HepG2 (cell line): Measurements from ENCODE around the gene KCTD15. TPM values are rescaled to one million over a fixed set of nuclear protein-coding genes. Genes with fewer than 3 reads are reported as not detected.

ENCODE experiments used
- ATF1 ChIP-seq: IDR thresholded peaks from 2 replicates; pipeline ENCODE4 v1.6.1; 2016; ENCODE audit warnings: mild to moderate bottlenecking, control low read depth
- ATRX ChIP-seq: sonication (generic); formaldehyde crosslinking; IDR thresholded peaks from 2 replicates; pipeline ENCODE4 v1.4.0; 2020; ENCODE audit warnings: missing genetic modification reagents, borderline replicate concordance
- MIER3 ChIP-seq: IDR thresholded peaks from 2 replicates; pipeline ENCODE4 v1.6.1; 2016; ENCODE audit warnings: missing compliant biosample characterization, borderline replicate concordance
- NFE2 ChIP-seq: sonication (generic); formaldehyde crosslinking; IDR thresholded peaks from 2 replicates; pipeline ENCODE4 v1.4.0; 2020; ENCODE audit warnings: missing genetic modification reagents
- NR2F1 ChIP-seq, 2 experiments: fragments of 450-650 bp in 1 of 2; formaldehyde crosslinking in 1 of 2; IDR thresholded peaks; 2 replicates each; pipeline versions ENCODE4 v1.5.0 to v1.6.1; 2016 to 2020; ENCODE audit warnings: mild to moderate bottlenecking in 1 of 2, missing compliant biosample characterization in 1 of 2, missing genetic modification reagents in 1 of 2, moderate library complexity in 1 of 2
- NR2F6 ChIP-seq, 2 experiments: IDR thresholded peaks; 2 replicates each; pipeline ENCODE4 v1.6.1; 2016; ENCODE audit warnings: antibody characterized with exemption in 1 of 2, mild to moderate bottlenecking in 1 of 2
- PPARG ChIP-seq: conservative IDR thresholded peaks from 2 replicates; pipeline ENCODE4 v1.6.1; 2016; ENCODE audit warnings: missing biosample characterization, missing genetic modification reagents
- RARG ChIP-seq: sonication (generic); formaldehyde crosslinking; IDR thresholded peaks from 2 replicates; pipeline ENCODE4 v1.4.0; 2020; ENCODE audit warnings: low read depth, mild to moderate bottlenecking, missing genetic modification reagents
- SOX6 ChIP-seq, 2 experiments: fragments of 450-650 bp in 1 of 2; sonication (generic) in 1 of 2; formaldehyde crosslinking in 1 of 2; IDR thresholded peaks; 2 replicates each; pipeline versions ENCODE4 v1.4.0 to v1.6.1; 2017 to 2020; ENCODE audit warnings: antibody characterized with exemption in 1 of 2, mild to moderate bottlenecking in 1 of 2, missing genetic modification reagents in 1 of 2
- SP5 ChIP-seq: IDR thresholded peaks from 2 replicates; pipeline ENCODE4 v1.6.1; 2016; ENCODE audit warnings: low read depth, borderline replicate concordance
- TGIF2 ChIP-seq: IDR thresholded peaks from 2 replicates; pipeline ENCODE4 v1.6.1; 2016; ENCODE audit warnings: control low read depth, missing compliant biosample characterization
- ZBTB1 ChIP-seq: sonication (generic); formaldehyde crosslinking; IDR thresholded peaks from 2 replicates; pipeline ENCODE4 v1.4.0; 2020; ENCODE audit warnings: missing genetic modification reagents, borderline replicate concordance
- ZFP41 ChIP-seq: sonication (generic); formaldehyde crosslinking; IDR thresholded peaks from 2 replicates; pipeline ENCODE4 v1.4.0; 2020; ENCODE audit warnings: mild to moderate bottlenecking, missing genetic modification reagents, borderline replicate concordance
- ZNF10 ChIP-seq: sonication (generic); formaldehyde crosslinking; IDR thresholded peaks from 2 replicates; pipeline ENCODE4 v1.4.0; 2020; ENCODE audit warnings: mild to moderate bottlenecking, low read depth, missing genetic modification reagents, borderline replicate concordance
- ZNF124 ChIP-seq: sonication (generic); formaldehyde crosslinking; IDR thresholded peaks from 2 replicates; pipeline ENCODE4 v1.4.0; 2020; ENCODE audit warnings: missing genetic modification reagents
- ZNF274 ChIP-seq: sonication (generic); formaldehyde crosslinking; IDR thresholded peaks from 2 replicates; pipeline ENCODE4 v1.5.1; 2020; ENCODE audit warnings: mild to moderate bottlenecking, missing genetic modification reagents
- ZNF354B ChIP-seq: sonication (generic); formaldehyde crosslinking; IDR thresholded peaks from 2 replicates; pipeline ENCODE4 v1.8.0; 2022; ENCODE audit warnings: mild to moderate bottlenecking, missing genetic modification reagents
- ZNF567 ChIP-seq: sonication (generic); formaldehyde crosslinking; IDR thresholded peaks from 2 replicates; pipeline ENCODE4 v1.8.1; 2023; ENCODE audit warnings: mild to moderate bottlenecking, missing genetic modification reagents, borderline replicate concordance
- ZNF749 ChIP-seq: sonication (generic); formaldehyde crosslinking; IDR thresholded peaks from 2 replicates; pipeline ENCODE4 v1.8.0; 2022; ENCODE audit warnings: mild to moderate bottlenecking, missing genetic modification reagents, moderate library complexity, borderline replicate concordance
- ZNF83 ChIP-seq: sonication (generic); formaldehyde crosslinking; IDR thresholded peaks from 2 replicates; pipeline ENCODE4 v1.4.0; 2020; ENCODE audit warnings: missing genetic modification reagents, mild to moderate bottlenecking, borderline replicate concordance
- ZNF850 ChIP-seq: sonication (generic); formaldehyde crosslinking; conservative IDR thresholded peaks from 2 replicates; pipeline ENCODE4 v1.9.0; 2021; ENCODE audit warnings: mild to moderate bottlenecking, missing genetic modification reagents
- polyA plus RNA-seq, 8 experiments: library from polyadenylated mRNA; depleted of rRNA in 3 of 8; stranded (reverse) in 7 of 8; unstranded in 1 of 8; fragments of >200 nt; fragmentation: Illumina TruSeq in 4 of 8; extraction: Trizol in 4 of 8; gene quantifications; 2 replicates each; pipeline versions ENCODE4 v1.2.1 to v1.2.3, GENCODE V29; 2011 to 2016; ENCODE audit warnings: low read depth in 4 of 8, missing spikeins in 1 of 8, mixed read lengths in 1 of 8; ENCODE audit not compliant: insufficient read depth in 1 of 8
- total RNA-seq, 5 experiments: library from RNA; depleted of rRNA; stranded (reverse); fragments of >200 nt; fragmentation: Illumina TruSeq; extraction: Trizol; gene quantifications; 2 replicates each; pipeline ENCODE4 v1.2.3, GENCODE V29; 2016; ENCODE audit warnings: low read depth in 1 of 5
- TF ChIP-seq, protein P1 (sequence below): IDR thresholded peaks from 2 replicates; pipeline ENCODE4 v1.6.1; 2012; ENCODE audit warnings: low read length, improper control_type of control experiment
- TF ChIP-seq, protein P2 (sequence below): fragments of 450-650 bp; IDR thresholded peaks from 2 replicates; pipeline ENCODE4 v1.6.1; 2017
- TF ChIP-seq, protein P3 (sequence below): sonication (generic); formaldehyde crosslinking; conservative IDR thresholded peaks from 2 replicates; pipeline ENCODE4 v1.4.0; 2020; ENCODE audit warnings: missing genetic modification reagents

The KCTD15 gene
- total and polyA plus RNA-seq, 2 of the 13 experiments (the other 11 are each of a cell fraction or from before 2014, with no cell fraction given): 13.2 to 16.7 TPM

DNA sequence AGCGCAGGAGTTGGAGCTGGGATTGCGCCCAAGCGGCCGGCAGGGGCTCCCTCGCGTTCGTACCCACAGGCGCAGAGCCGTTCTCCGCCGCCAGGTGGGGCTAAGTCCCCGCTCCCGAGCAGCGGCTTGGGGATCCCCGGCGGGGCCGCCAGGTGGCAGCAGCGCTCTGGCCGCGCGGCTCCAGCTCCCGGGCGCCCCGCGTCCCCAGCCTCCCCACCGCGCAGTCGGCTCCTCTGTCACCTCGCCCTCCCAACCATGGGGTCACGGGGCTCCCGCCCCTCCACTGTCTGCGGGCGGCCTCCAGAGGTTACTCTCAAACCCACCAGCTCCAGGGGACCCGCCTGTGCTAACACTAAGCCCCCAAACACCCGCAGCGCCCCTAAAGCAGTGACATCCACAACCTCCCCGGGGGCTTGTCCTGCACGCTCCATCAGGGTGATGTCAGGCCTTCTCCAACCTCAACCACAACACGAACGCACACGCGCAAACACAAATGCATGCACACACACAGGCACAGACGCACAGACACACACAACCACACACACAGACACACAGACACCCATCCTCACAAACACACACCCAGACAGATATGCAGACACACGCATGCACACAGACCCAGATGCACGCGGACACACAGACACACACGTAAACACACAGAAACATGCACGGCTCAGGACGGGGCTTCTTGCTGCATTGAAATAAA is 18.4 kb upstream of the KCTD15 start (continued):
- TF ChIP-seq ZNF567: no peak
- TF ChIP-seq NR2F6 (IDR thresholded peaks at IDR 0.05): no peak
- TF ChIP-seq NR2F6 (CRISPR knock-in tag; IDR thresholded peaks at IDR 0.05): no peak
- TF ChIP-seq, protein P1, sequence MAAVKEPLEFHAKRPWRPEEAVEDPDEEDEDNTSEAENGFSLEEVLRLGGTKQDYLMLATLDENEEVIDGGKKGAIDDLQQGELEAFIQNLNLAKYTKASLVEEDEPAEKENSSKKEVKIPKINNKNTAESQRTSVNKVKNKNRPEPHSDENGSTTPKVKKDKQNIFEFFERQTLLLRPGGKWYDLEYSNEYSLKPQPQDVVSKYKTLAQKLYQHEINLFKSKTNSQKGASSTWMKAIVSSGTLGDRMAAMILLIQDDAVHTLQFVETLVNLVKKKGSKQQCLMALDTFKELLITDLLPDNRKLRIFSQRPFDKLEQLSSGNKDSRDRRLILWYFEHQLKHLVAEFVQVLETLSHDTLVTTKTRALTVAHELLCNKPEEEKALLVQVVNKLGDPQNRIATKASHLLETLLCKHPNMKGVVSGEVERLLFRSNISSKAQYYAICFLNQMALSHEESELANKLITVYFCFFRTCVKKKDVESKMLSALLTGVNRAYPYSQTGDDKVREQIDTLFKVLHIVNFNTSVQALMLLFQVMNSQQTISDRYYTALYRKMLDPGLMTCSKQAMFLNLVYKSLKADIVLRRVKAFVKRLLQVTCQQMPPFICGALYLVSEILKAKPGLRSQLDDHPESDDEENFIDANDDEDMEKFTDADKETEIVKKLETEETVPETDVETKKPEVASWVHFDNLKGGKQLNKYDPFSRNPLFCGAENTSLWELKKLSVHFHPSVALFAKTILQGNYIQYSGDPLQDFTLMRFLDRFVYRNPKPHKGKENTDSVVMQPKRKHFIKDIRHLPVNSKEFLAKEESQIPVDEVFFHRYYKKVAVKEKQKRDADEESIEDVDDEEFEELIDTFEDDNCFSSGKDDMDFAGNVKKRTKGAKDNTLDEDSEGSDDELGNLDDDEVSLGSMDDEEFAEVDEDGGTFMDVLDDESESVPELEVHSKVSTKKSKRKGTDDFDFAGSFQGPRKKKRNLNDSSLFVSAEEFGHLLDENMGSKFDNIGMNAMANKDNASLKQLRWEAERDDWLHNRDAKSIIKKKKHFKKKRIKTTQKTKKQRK: no peak
- TF ChIP-seq ZNF274 (CRISPR knock-in tag): no peak
- TF ChIP-seq ATF1 (CRISPR knock-in tag): no peak
- TF ChIP-seq SP5 (CRISPR knock-in tag): no peak
- TF ChIP-seq SOX6 (IDR thresholded peaks at IDR 0.05): no peak
- peak; percentile 48 for TF ChIP-seq SOX6 (CRISPR knock-in tag; IDR thresholded peaks at IDR 0.05)
- TF ChIP-seq ZNF850 (CRISPR knock-in tag): no peak
- TF ChIP-seq RARG (CRISPR knock-in tag): no peak
- TF ChIP-seq ZNF10 (CRISPR knock-in tag): no peak
- no peak for TF ChIP-seq NFE2
- TF ChIP-seq ZNF124: peak; percentile 54; the same call in 1 of the 2 replicates
- no peak for TF ChIP-seq NR2F1 (CRISPR knock-in tag; IDR thresholded peaks at IDR 0.05)
- TF ChIP-seq ZNF354B (CRISPR knock-in tag): no peak
- no peak for TF ChIP-seq ZNF83 (CRISPR knock-in tag)
- TF ChIP-seq ZNF749 (CRISPR knock-in tag): no peak
- no peak for TF ChIP-seq ATRX (CRISPR knock-in tag)
- no peak for TF ChIP-seq ZBTB1 (CRISPR knock-in tag)
- no peak for TF ChIP-seq ZFP41 (CRISPR knock-in tag)
- TF ChIP-seq, protein P2, sequence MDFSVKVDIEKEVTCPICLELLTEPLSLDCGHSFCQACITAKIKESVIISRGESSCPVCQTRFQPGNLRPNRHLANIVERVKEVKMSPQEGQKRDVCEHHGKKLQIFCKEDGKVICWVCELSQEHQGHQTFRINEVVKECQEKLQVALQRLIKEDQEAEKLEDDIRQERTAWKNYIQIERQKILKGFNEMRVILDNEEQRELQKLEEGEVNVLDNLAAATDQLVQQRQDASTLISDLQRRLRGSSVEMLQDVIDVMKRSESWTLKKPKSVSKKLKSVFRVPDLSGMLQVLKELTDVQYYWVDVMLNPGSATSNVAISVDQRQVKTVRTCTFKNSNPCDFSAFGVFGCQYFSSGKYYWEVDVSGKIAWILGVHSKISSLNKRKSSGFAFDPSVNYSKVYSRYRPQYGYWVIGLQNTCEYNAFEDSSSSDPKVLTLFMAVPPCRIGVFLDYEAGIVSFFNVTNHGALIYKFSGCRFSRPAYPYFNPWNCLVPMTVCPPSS: no peak
- 0 out of 2 replicates have a peak, but pooled peaks have one; percentile 37 for TF ChIP-seq PPARG (CRISPR knock-in tag)
- no peak for TF ChIP-seq TGIF2 (CRISPR knock-in tag)
- TF ChIP-seq MIER3: 0 out of 2 replicates have a peak, but pooled peaks have one; percentile 19
- TF ChIP-seq, protein P3, sequence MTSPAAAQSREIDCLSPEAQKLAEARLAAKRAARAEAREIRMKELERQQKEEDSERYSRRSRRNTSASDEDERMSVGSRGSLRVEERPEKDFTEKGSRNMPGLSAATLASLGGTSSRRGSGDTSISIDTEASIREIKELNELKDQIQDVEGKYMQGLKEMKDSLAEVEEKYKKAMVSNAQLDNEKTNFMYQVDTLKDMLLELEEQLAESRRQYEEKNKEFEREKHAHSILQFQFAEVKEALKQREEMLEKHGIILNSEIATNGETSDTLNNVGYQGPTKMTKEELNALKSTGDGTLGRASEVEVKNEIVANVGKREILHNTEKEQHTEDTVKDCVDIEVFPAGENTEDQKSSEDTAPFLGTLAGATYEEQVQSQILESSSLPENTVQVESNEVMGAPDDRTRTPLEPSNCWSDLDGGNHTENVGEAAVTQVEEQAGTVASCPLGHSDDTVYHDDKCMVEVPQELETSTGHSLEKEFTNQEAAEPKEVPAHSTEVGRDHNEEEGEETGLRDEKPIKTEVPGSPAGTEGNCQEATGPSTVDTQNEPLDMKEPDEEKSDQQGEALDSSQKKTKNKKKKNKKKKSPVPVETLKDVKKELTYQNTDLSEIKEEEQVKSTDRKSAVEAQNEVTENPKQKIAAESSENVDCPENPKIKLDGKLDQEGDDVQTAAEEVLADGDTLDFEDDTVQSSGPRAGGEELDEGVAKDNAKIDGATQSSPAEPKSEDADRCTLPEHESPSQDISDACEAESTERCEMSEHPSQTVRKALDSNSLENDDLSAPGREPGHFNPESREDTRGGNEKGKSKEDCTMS (CRISPR knock-in tag): no peak
